ENCODE results near the gene NACAD. TPM values are rescaled to one million over a fixed set of nuclear protein-coding genes. Genes with fewer than 3 reads are reported as not detected.

Gene NACAD
- total RNA-seq, 1 donor from 2014 or later: 11.4 TPM

- TF ChIP-seq, protein P1, sequence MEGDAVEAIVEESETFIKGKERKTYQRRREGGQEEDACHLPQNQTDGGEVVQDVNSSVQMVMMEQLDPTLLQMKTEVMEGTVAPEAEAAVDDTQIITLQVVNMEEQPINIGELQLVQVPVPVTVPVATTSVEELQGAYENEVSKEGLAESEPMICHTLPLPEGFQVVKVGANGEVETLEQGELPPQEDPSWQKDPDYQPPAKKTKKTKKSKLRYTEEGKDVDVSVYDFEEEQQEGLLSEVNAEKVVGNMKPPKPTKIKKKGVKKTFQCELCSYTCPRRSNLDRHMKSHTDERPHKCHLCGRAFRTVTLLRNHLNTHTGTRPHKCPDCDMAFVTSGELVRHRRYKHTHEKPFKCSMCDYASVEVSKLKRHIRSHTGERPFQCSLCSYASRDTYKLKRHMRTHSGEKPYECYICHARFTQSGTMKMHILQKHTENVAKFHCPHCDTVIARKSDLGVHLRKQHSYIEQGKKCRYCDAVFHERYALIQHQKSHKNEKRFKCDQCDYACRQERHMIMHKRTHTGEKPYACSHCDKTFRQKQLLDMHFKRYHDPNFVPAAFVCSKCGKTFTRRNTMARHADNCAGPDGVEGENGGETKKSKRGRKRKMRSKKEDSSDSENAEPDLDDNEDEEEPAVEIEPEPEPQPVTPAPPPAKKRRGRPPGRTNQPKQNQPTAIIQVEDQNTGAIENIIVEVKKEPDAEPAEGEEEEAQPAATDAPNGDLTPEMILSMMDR (IDR thresholded peaks at IDR 0.05; ENCODE audit: unreplicated experiment): no peak
- no peak overlapping the region for H3K4me3 Mint-ChIP-seq
- DNase-seq (ENCODE audit: low spot score in 2 of 2, unreplicated experiment in 2 of 2): no peak
- no peak overlapping the region for H3K27ac Mint-ChIP-seq
- no peaks in the 10 kb centered on the region for H3K9me3 Mint-ChIP-seq
- H3K27me3 Mint-ChIP-seq (ENCODE audit: low read depth): peaks cover 9% of the 10 kb centered on the region
- H3K36me3 Mint-ChIP-seq: no peaks in the 10 kb centered on the region
- H3K4me1 Mint-ChIP-seq: no peaks in the 10 kb centered on the region
Observed at GRCh38 chr7:45132708-45133320, 44.0 kb upstream of the NACAD start.

DNA sequence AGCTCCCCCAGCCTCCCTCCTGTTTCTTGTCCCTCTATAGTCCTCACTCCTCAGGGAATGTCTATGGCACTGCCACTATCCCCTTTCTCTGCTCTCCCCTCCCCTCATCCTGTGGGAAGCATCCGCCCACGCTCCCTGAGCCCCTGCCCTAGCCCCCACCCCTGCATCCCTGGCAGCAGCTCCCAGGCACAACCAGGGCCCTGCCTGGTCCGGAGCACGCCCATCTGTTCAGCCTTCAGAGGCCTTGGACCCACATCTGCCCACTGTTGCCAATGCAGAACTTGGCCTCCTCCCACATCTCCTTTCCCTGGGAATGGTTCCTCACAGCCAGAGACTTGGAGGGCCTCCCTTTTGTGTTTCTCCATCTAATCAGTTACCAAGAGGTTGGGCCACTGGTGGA is 43.1 kb upstream of the NACAD start:
- Mint-ChIP-seq H3K36me3 (no peaks in the 10 kb centered on the region), H3K27me3 (ENCODE audit: low read depth) (peaks cover 7% of the 10 kb centered on the region), H3K4me1 (no peaks in the 10 kb centered on the region), H3K4me3 (no peak overlapping the region), H3K27ac (no peak overlapping the region), H3K9me3 (no peaks in the 10 kb centered on the region)
- TF ChIP-seq, protein P1 (IDR thresholded peaks at IDR 0.05; ENCODE audit: unreplicated experiment): no peak
- no peak for DNase-seq (ENCODE audit: low spot score in 2 of 2, unreplicated experiment in 2 of 2)

DNA sequence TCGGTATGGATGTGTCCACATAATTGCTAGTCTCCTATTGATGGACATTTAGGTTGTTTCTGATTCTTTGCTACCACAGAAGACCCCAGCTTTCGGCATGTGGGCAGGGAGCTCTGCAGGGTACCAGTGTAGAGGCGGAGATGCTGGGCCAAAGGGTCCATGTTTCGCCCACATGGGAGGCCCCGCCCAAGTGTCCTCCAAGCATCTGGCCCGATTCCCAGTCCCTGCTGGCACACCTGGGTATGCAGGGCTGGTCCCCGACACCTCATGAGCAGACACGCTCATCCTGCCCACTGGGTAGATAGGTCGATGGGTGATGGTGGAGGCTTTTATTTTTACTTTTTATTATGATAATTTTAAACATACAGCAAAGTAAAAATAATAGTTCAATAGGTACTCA is 42.1 kb upstream of the NACAD start:
- Mint-ChIP-seq H3K27ac (no peak overlapping the region), H3K9me3 (no peaks in the 10 kb centered on the region), H3K36me3 (no peaks in the 10 kb centered on the region), H3K4me3 (no peak overlapping the region), H3K4me1 (no peaks in the 10 kb centered on the region), H3K27me3 (ENCODE audit: low read depth) (peaks cover 4% of the 10 kb centered on the region)
- TF ChIP-seq, protein P1 (IDR thresholded peaks at IDR 0.05; ENCODE audit: unreplicated experiment): no peak
- DNase-seq (ENCODE audit: low spot score in 2 of 2, unreplicated experiment in 2 of 2): no peak

DNA sequence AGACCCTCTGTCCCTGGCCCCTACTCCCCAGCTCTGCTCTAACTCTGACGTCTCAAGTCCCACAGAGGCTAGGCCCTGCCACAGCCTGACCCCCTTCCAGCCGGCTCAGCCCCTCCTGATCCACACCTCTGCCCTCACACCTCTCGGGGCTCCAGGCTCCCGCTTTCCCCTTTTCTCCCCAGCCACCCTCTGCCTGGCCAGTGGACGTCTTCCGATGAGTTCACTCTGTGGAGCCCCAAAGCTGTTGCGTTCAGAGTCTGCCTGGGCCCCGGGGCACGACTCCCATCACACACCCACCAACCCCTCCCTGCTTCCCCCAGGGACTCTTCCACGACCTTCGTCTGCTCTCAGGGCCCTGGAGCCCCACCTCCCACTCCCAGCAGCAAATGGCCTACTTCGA is 41.1 kb upstream of the NACAD start:
- Mint-ChIP-seq H3K4me1 (no peaks in the 10 kb centered on the region), H3K9me3 (no peaks in the 10 kb centered on the region), H3K27me3 (ENCODE audit: low read depth) (peaks cover 4% of the 10 kb centered on the region), H3K27ac (no peak overlapping the region), H3K36me3 (no peaks in the 10 kb centered on the region), H3K4me3 (no peak overlapping the region)
- no peak for DNase-seq (ENCODE audit: low spot score in 2 of 2, unreplicated experiment in 2 of 2)
- TF ChIP-seq, protein P1 (IDR thresholded peaks at IDR 0.05; ENCODE audit: unreplicated experiment): no peak

GRCh38 chr7:45129181-45129800 is 40.5 kb upstream of the NACAD start:
- Mint-ChIP-seq H3K36me3 (no peaks in the 10 kb centered on the region), H3K9me3 (no peaks in the 10 kb centered on the region), H3K4me1 (no peaks in the 10 kb centered on the region), H3K4me3 (no peak overlapping the region), H3K27me3 (ENCODE audit: low read depth) (peaks cover 4% of the 10 kb centered on the region), H3K27ac (no peak overlapping the region)
- no peak for DNase-seq (ENCODE audit: low spot score in 2 of 2, unreplicated experiment in 2 of 2)
- TF ChIP-seq, protein P1 (IDR thresholded peaks at IDR 0.05; ENCODE audit: unreplicated experiment): no peak
